T-helper 2 cell treated with Interferon-gamma antibody and Interleukin-4, amounts not matched to agents 5 μg/mL and 100 μg/mL, for 36 hours (primary cell): ENCODE results near the gene LCA5.
A peak's percentile ranks its signal among the peaks of the same experiment; 100 is the strongest.
"Not testable (repeated sequence)": the region's sequence is repeated elsewhere in the genome, so short reads cannot be mapped to it uniquely, and the experiment has no call there.

Source experiments
- DNase-seq: peaks from one replicate; pipeline ENCODE4 v3.0.0; 2021; ENCODE audit warnings: low spot score
- H3K27ac Mint-ChIP-seq: one replicate; pipeline ENCODE4 v1.8.0; 2021; ENCODE audit warnings: mild to moderate bottlenecking, mixed read lengths
- H3K27me3 Mint-ChIP-seq: one replicate; pipeline ENCODE4 v1.8.0; 2021; ENCODE audit warnings: low read depth, mixed read lengths
- H3K36me3 Mint-ChIP-seq: one replicate; pipeline ENCODE4 v1.8.0; 2021; ENCODE audit warnings: low read depth, mixed read lengths
- H3K4me1 Mint-ChIP-seq: one replicate; pipeline ENCODE4 v1.8.0; 2021; ENCODE audit warnings: low read depth, mixed read lengths
- H3K4me3 Mint-ChIP-seq: one replicate; pipeline ENCODE4 v1.8.0; 2022; ENCODE audit warnings: mild to moderate bottlenecking, moderate library complexity, mixed read lengths
- H3K9me3 Mint-ChIP-seq: one replicate; pipeline ENCODE4 v1.8.0; 2021; ENCODE audit warnings: mixed read lengths

Gene LCA5

GRCh38 chr6:79536954-79537747 lies at the start of gene LCA5:
TSS of gene LCA5 (minus strand) at chr6:79537430. CDS start at chr6:79518894, 18,536 bp downstream.
- H3K27ac Mint-ChIP-seq = no peak within 1 kb of the TSS
- peaks cover 17% of the 10 kb centered on the region for H3K27me3 Mint-ChIP-seq
- no peaks in the 10 kb centered on the region for H3K4me1 Mint-ChIP-seq
- H3K4me3 Mint-ChIP-seq = no peak within 1 kb of the TSS
- DNase-seq = peak; percentile 83
- H3K36me3 Mint-ChIP-seq = no peaks in the 10 kb centered on the region
- no peaks in the 10 kb centered on the region for H3K9me3 Mint-ChIP-seq

- Mint-ChIP-seq H3K9me3 (peaks cover 3% of the 10 kb centered on the region), H3K4me1 (no peaks in the 10 kb centered on the region), H3K36me3 (no peaks in the 10 kb centered on the region), H3K4me3 (no peak overlapping the region), H3K27ac (no peak overlapping the region), H3K27me3 (no peaks in the 10 kb centered on the region)
- no peak for DNase-seq
These were observed 49.3 kb upstream of the LCA5 start for GRCh38 chr6:79586548-79586947.

- Mint-ChIP-seq H3K9me3 (peaks cover 12% of the 10 kb centered on the region), H3K4me3 (no peak overlapping the region), H3K27ac (no peak overlapping the region), H3K27me3 (no peaks in the 10 kb centered on the region), H3K36me3 (no peaks in the 10 kb centered on the region), H3K4me1 (no peaks in the 10 kb centered on the region)
- no peak for DNase-seq
These were observed 47.1 kb upstream of the LCA5 start for GRCh38 chr6:79584332-79584731.

- peaks cover 12% of the 10 kb centered on the region for H3K9me3 Mint-ChIP-seq
- not testable (repeated sequence) for H3K27ac Mint-ChIP-seq, H3K36me3 Mint-ChIP-seq, H3K4me1 Mint-ChIP-seq, DNase-seq, H3K4me3 Mint-ChIP-seq, H3K27me3 Mint-ChIP-seq
These were observed 40.7 kb upstream of the LCA5 start for GRCh38 chr6:79577926-79578325.

- peaks cover 5% of the 10 kb centered on the region for H3K27me3 Mint-ChIP-seq
- H3K4me1 Mint-ChIP-seq = no peaks in the 10 kb centered on the region
- no peaks in the 10 kb centered on the region for H3K36me3 Mint-ChIP-seq
- H3K27ac Mint-ChIP-seq = no peak overlapping the region
- no peak overlapping the region for H3K4me3 Mint-ChIP-seq
- no peak for DNase-seq
- no peaks in the 10 kb centered on the region for H3K9me3 Mint-ChIP-seq
These were observed 37.5 kb upstream of the LCA5 start for GRCh38 chr6:79574630-79575225.

GRCh38 chr6:79574174-79574573 lies 36.9 kb upstream of the LCA5 start:
- no peak overlapping the region for H3K27ac Mint-ChIP-seq
- no peak for DNase-seq
- no peaks in the 10 kb centered on the region for H3K9me3 Mint-ChIP-seq
- no peak overlapping the region for H3K4me3 Mint-ChIP-seq
- peaks cover 5% of the 10 kb centered on the region for H3K27me3 Mint-ChIP-seq
- no peaks in the 10 kb centered on the region for H3K4me1 Mint-ChIP-seq
- no peaks in the 10 kb centered on the region for H3K36me3 Mint-ChIP-seq

- no peak overlapping the region for H3K27ac Mint-ChIP-seq
- DNase-seq = no peak
- peaks cover 5% of the 10 kb centered on the region for H3K27me3 Mint-ChIP-seq
These were observed 33.8 kb upstream of the LCA5 start for GRCh38 chr6:79571030-79571367.

GRCh38 chr6:79570129-79571029 lies 33.1 kb upstream of the LCA5 start:
- Mint-ChIP-seq H3K4me1 (no peaks in the 10 kb centered on the region), H3K36me3 (no peaks in the 10 kb centered on the region), H3K27me3 (peaks cover 5% of the 10 kb centered on the region), H3K27ac (no peak overlapping the region), H3K4me3 (no peak overlapping the region), H3K9me3 (no peaks in the 10 kb centered on the region)
- no peak for DNase-seq

More at GRCh38 chr6:79571030-79571367, 33.8 kb upstream of the LCA5 start:
- no peaks in the 10 kb centered on the region for H3K9me3 Mint-ChIP-seq
- no peak overlapping the region for H3K4me3 Mint-ChIP-seq
- H3K4me1 Mint-ChIP-seq = no peaks in the 10 kb centered on the region
- no peaks in the 10 kb centered on the region for H3K36me3 Mint-ChIP-seq

- H3K4me1 Mint-ChIP-seq = no peaks in the 10 kb centered on the region
- no peaks in the 10 kb centered on the region for H3K9me3 Mint-ChIP-seq
- no peak overlapping the region for H3K27ac Mint-ChIP-seq
- no peaks in the 10 kb centered on the region for H3K36me3 Mint-ChIP-seq
- peaks cover 5% of the 10 kb centered on the region for H3K27me3 Mint-ChIP-seq
- DNase-seq = no peak
- H3K4me3 Mint-ChIP-seq = no peak overlapping the region
These were observed 31.8 kb upstream of the LCA5 start for GRCh38 chr6:79568996-79569395.

GRCh38 chr6:79564636-79565035 lies 27.4 kb upstream of the LCA5 start:
- H3K4me3 Mint-ChIP-seq = no peak overlapping the region
- H3K27ac Mint-ChIP-seq = no peak overlapping the region

GRCh38 chr6:79559706-79560105 lies 22.5 kb upstream of the LCA5 start:
- no peak for DNase-seq
- Mint-ChIP-seq H3K27ac (no peak overlapping the region), H3K4me1 (no peaks in the 10 kb centered on the region), H3K4me3 (no peak overlapping the region), H3K9me3 (no peaks in the 10 kb centered on the region), H3K27me3 (peaks cover under 1% of the 10 kb centered on the region), H3K36me3 (no peaks in the 10 kb centered on the region)

More at GRCh38 chr6:79564636-79565035, 27.4 kb upstream of the LCA5 start:
- Mint-ChIP-seq H3K27me3 (peaks cover 2% of the 10 kb centered on the region), H3K4me1 (no peaks in the 10 kb centered on the region), H3K9me3 (no peaks in the 10 kb centered on the region), H3K36me3 (no peaks in the 10 kb centered on the region)
- no peak for DNase-seq

- Mint-ChIP-seq H3K4me1 (no peaks in the 10 kb centered on the region), H3K9me3 (no peaks in the 10 kb centered on the region), H3K4me3 (no peak overlapping the region), H3K27me3 (no peaks in the 10 kb centered on the region), H3K36me3 (no peaks in the 10 kb centered on the region), H3K27ac (no peak overlapping the region)
- no peak for DNase-seq
These were observed 20.6 kb upstream of the LCA5 start for GRCh38 chr6:79557673-79558467.

GRCh38 chr6:79554305-79554704 lies 17.1 kb upstream of the LCA5 start:
- DNase-seq = no peak
- Mint-ChIP-seq H3K27ac (no peak overlapping the region), H3K4me3 (no peak overlapping the region), H3K9me3 (no peaks in the 10 kb centered on the region), H3K27me3 (no peaks in the 10 kb centered on the region), H3K4me1 (no peaks in the 10 kb centered on the region), H3K36me3 (no peaks in the 10 kb centered on the region)
